Activated CD4-positive, alpha-beta T cell treated with anti-CD3 and anti-CD28 coated beads, Interleukin-2, amount 10 ng/mL, durations not matched to agents 7 days and 5 days (primary cell): ENCODE measurements around the gene CROT. TPM values are rescaled to one million over a fixed set of nuclear protein-coding genes. Genes with fewer than 3 reads are reported as not detected.

Experiments
- CTCF ChIA-PET: fragments of 350-600 bp; sonication (Branson Sonifier 250); formaldehyde crosslinking; loops from one replicate; lab custom pipeline; 2021; ENCODE audit warnings: antibody characterized with exemption; lab: Charles Lee
- POLR2A ChIA-PET: fragments of 350-600 bp; sonication (Branson Sonifier 250); formaldehyde crosslinking; loops from one replicate; lab custom pipeline; 2021; ENCODE audit warnings: antibody characterized with exemption; lab: Charles Lee
- DNase-seq: peaks from one replicate; pipeline ENCODE4 v3.0.0-alpha.2; 2020
- H3K27ac Mint-ChIP-seq: one replicate; pipeline ENCODE4 v1.8.0; 2021; ENCODE audit warnings: mild to moderate bottlenecking, moderate library complexity, mixed read lengths
- H3K27me3 Mint-ChIP-seq: one replicate; pipeline ENCODE4 v1.8.0; 2021; ENCODE audit warnings: mixed read lengths
- H3K36me3 Mint-ChIP-seq: one replicate; pipeline ENCODE4 v1.8.0; 2021; ENCODE audit warnings: low read depth, mixed read lengths
- H3K4me1 Mint-ChIP-seq: one replicate; pipeline ENCODE4 v1.8.0; 2021; ENCODE audit warnings: mixed read lengths
- H3K4me3 Mint-ChIP-seq: one replicate; pipeline ENCODE4 v1.8.0; 2021; ENCODE audit warnings: mild to moderate bottlenecking, moderate library complexity, mixed read lengths
- H3K9me3 Mint-ChIP-seq: one replicate; pipeline ENCODE4 v1.8.0; 2021; ENCODE audit warnings: mixed read lengths
- total RNA-seq, 2 experiments: library from RNA; stranded (reverse); gene quantifications; one replicate each; pipeline ENCODE4 v1.2.3, GENCODE V29; 2021

CROT gene
- total RNA-seq, 2 experiments from 2014 or later: 12.9 to 14.2 TPM

DNA sequence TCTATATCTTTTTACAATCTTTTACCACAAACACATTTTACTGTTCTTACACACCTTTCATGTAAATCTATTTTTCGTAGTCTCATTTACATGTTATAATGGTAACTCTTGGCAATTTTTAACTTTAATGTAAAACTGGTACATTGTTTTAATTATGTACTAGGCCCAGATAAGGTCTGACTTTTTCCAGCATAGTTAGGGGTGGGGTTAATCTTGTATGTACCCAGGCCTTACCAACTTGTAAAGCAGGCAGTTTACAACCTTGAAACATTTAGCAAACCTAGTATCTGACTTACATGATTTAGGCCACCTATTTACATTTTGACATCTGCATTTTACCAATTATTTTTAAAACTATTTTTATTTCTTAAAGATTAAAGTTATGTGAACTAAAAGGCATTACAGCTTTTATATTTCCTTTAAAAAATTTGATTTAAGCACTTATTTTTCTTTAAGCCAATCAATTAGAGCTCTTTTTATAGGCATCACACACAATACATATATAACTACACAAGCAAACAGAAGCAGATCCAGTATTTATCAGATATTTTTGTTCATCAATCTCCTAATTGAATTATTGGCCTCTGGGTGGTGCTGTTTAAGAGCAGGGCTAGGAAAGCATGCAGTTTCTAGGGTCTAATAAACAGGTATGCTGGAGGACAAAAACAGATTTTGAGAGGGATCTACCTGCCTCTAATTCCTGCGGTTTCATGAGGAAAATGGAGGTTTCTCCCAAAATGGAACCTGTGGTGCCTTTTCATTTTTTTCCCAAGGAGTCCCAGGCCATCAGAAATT, 19.7 kb upstream of the CROT start:
- DNase-seq: no peak
- peaks cover 37% of the 10 kb centered on the region for H3K36me3 Mint-ChIP-seq
- POLR2A ChIA-PET: no interaction called here
- CTCF ChIA-PET: no interaction called here
- H3K9me3 Mint-ChIP-seq: peaks cover 45% of the 10 kb centered on the region
- H3K4me1 Mint-ChIP-seq: no peaks in the 10 kb centered on the region
- no peak overlapping the region for H3K4me3 Mint-ChIP-seq
- no peaks in the 10 kb centered on the region for H3K27me3 Mint-ChIP-seq
- no peak overlapping the region for H3K27ac Mint-ChIP-seq

DNA sequence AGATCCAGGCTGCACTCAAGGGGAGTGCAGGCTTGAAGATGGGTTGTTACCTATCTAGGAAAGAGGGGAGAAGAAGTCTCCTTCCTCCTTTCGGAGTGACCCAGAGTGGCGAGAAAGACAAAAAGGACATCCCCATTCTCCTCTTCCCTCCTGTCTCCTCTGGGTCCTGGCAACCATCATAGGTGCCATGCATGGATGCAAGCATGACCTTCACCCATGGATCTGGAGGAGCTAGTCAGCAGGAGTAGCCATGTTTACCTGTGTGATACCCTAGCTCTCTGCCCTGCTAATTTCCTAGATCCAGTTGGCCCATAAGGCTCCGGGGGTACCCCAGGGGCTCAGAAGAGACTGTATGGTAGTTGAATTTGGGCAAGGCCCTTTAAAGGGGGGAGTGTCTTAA, 17.2 kb upstream of the CROT start:
- peaks cover 40% of the 10 kb centered on the region for H3K36me3 Mint-ChIP-seq

DNA sequence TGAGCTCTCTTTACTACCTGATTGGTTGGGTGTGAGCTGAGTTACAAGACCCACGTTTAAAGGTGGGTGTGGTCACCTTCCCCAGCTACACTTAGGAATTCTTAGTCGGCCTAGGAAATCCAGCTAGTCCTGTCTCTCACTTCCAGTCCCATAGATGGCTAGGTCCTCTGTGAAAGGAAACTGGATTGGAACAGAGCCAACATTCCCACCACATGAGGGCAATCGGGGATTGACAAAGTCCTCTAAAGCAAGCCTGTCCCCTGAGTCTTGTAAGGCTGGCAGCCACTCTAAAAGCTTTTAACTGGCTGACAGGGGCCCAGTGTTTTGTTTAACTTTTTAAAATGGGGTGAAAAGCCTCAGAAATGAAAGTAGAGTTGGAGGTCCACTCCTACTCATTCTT, 15.1 kb upstream of the CROT start:
- Mint-ChIP-seq H3K9me3 (peaks cover 50% of the 10 kb centered on the region), H3K27me3 (no peaks in the 10 kb centered on the region), H3K4me1 (peaks cover 3% of the 10 kb centered on the region), H3K27ac (no peak overlapping the region), H3K36me3 (peaks cover 50% of the 10 kb centered on the region), H3K4me3 (no peak overlapping the region)
- DNase-seq: no peak
- CTCF ChIA-PET: interaction anchor here (0.8 kb wide), 1 partner anchor 17 kb away, joined by 3 read pairs; no protein-coding TSS in a partner anchor
- POLR2A ChIA-PET: no interaction called here

More for the DNA sequence above, 17.2 kb upstream of the CROT start:
- H3K4me3 Mint-ChIP-seq: no peak overlapping the region
- no peak overlapping the region for H3K27ac Mint-ChIP-seq
- H3K4me1 Mint-ChIP-seq: peaks cover 3% of the 10 kb centered on the region
- peaks cover 46% of the 10 kb centered on the region for H3K9me3 Mint-ChIP-seq
- CTCF ChIA-PET: interaction anchor here (1.2 kb wide), 1 partner anchor 9 kb away, joined by 3 read pairs; no protein-coding TSS in a partner anchor
- no peaks in the 10 kb centered on the region for H3K27me3 Mint-ChIP-seq
- POLR2A ChIA-PET: no interaction called here
- DNase-seq: no peak

- POLR2A ChIA-PET: no interaction called here
- DNase-seq: no peak
- CTCF ChIA-PET: interaction anchor here (0.8 kb wide), 1 partner anchor 18 kb away, joined by 3 read pairs; no protein-coding TSS in a partner anchor
- Mint-ChIP-seq H3K27ac (no peak overlapping the region), H3K9me3 (peaks cover 48% of the 10 kb centered on the region), H3K4me3 (no peak overlapping the region), H3K36me3 (peaks cover 50% of the 10 kb centered on the region), H3K27me3 (no peaks in the 10 kb centered on the region), H3K4me1 (peaks cover 3% of the 10 kb centered on the region)
Measured at GRCh38 chr7:87330942-87331341, 14.5 kb upstream of the CROT start.

- Mint-ChIP-seq H3K4me3 (no peak overlapping the region), H3K4me1 (peaks cover 3% of the 10 kb centered on the region), H3K36me3 (peaks cover 45% of the 10 kb centered on the region), H3K9me3 (peaks cover 42% of the 10 kb centered on the region), H3K27ac (no peak overlapping the region), H3K27me3 (no peaks in the 10 kb centered on the region)
- CTCF ChIA-PET: interaction anchor here (1.1 kb wide), 1 partner anchor 11 kb away, joined by 3 read pairs; no protein-coding TSS in a partner anchor
- POLR2A ChIA-PET: no interaction called here
- no peak for DNase-seq
Measured at GRCh38 chr7:87331687-87332252, 13.7 kb upstream of the CROT start.

DNA sequence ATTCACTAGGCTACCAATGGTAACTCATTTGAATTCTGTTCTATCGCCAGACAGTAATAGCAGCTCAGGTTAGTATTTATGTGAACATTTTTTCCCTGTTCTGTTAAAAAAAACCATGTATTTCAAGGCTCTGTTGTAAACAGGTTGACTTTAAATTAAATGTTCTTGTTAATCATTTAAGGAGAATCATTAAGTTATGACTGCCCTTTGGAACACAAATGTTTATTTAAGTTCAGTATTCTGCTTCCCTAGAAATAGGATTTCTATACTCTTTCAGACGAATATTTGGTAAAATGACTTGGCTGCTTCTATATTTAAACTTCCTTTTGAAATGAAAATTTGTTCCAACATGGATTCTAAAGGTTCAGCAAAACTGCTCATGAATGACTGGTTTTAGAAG, 13.1 kb upstream of the CROT start:
- H3K27me3 Mint-ChIP-seq: no peaks in the 10 kb centered on the region
- peaks cover 42% of the 10 kb centered on the region for H3K36me3 Mint-ChIP-seq
- CTCF ChIA-PET: interaction anchor here (1.1 kb wide), 1 partner anchor 12 kb away, joined by 3 read pairs; no protein-coding TSS in a partner anchor

DNA sequence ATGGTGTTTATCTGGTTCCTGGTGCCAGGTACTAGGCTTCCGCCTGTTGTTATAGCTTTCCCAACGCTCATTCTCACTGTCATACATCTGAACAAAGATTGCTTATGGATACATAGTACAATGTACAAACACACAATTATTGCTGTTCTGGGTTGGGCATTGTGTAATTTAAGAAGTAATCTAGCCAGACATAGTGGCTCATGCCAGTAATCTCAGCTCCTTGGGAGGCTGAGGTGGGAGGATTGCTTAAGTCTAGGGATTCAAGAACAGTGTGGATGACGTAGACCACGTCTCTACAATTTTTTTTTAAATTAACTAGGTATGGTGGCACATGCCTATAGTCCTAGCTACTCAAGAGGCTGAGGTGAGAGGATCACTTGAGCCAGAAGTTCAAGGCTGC, 9.3 kb upstream of the CROT start:
- Mint-ChIP-seq H3K4me3 (no peak overlapping the region), H3K9me3 (peaks cover 13% of the 10 kb centered on the region), H3K27me3 (no peaks in the 10 kb centered on the region), H3K27ac (no peak overlapping the region), H3K36me3 (peaks cover 26% of the 10 kb centered on the region), H3K4me1 (peaks cover 7% of the 10 kb centered on the region)
- no peak for DNase-seq
- POLR2A ChIA-PET: no interaction called here
- CTCF ChIA-PET: no interaction called here

More for the DNA sequence above, 13.1 kb upstream of the CROT start:
- POLR2A ChIA-PET: no interaction called here
- H3K4me3 Mint-ChIP-seq: no peak overlapping the region
- H3K27ac Mint-ChIP-seq: no peak overlapping the region
- peaks cover 37% of the 10 kb centered on the region for H3K9me3 Mint-ChIP-seq
- H3K4me1 Mint-ChIP-seq: peaks cover 3% of the 10 kb centered on the region
- no peak for DNase-seq

GRCh38 chr7:87337331-87337730, 8.1 kb upstream of the CROT start:
- no peak overlapping the region for H3K27ac Mint-ChIP-seq
- peaks cover 16% of the 10 kb centered on the region for H3K4me1 Mint-ChIP-seq
- peaks cover 8% of the 10 kb centered on the region for H3K9me3 Mint-ChIP-seq
- CTCF ChIA-PET: interaction anchor here (0.7 kb wide), 1 partner anchor 10 kb away, joined by 3 read pairs; no protein-coding TSS in a partner anchor
- POLR2A ChIA-PET: no interaction called here
- H3K27me3 Mint-ChIP-seq: no peaks in the 10 kb centered on the region
- no peak overlapping the region for H3K4me3 Mint-ChIP-seq
- H3K36me3 Mint-ChIP-seq: peaks cover 25% of the 10 kb centered on the region
- no peak for DNase-seq

- Mint-ChIP-seq H3K9me3 (peaks cover 3% of the 10 kb centered on the region), H3K4me3 (no peak overlapping the region), H3K27ac (no peak overlapping the region), H3K36me3 (peaks cover 24% of the 10 kb centered on the region), H3K4me1 (peaks cover 36% of the 10 kb centered on the region), H3K27me3 (no peaks in the 10 kb centered on the region)
- CTCF ChIA-PET: no interaction called here
- POLR2A ChIA-PET: no interaction called here
- no peak for DNase-seq
Measured at GRCh38 chr7:87339373-87339897, 6.0 kb upstream of the CROT start.

- no peaks in the 10 kb centered on the region for H3K27me3 Mint-ChIP-seq
- H3K27ac Mint-ChIP-seq: peak overlapping the region; percentile 50
- peaks cover 21% of the 10 kb centered on the region for H3K36me3 Mint-ChIP-seq
- peak; percentile 40 for DNase-seq
- CTCF ChIA-PET: no interaction called here
- POLR2A ChIA-PET: no interaction called here
- no peaks in the 10 kb centered on the region for H3K9me3 Mint-ChIP-seq
- H3K4me1 Mint-ChIP-seq: peaks cover 46% of the 10 kb centered on the region
- peak overlapping the region; percentile 8 for H3K4me3 Mint-ChIP-seq
Measured at GRCh38 chr7:87341441-87341840, 4.0 kb upstream of the CROT start.

- no peak for DNase-seq
- peaks cover 53% of the 10 kb centered on the region for H3K4me1 Mint-ChIP-seq
- H3K9me3 Mint-ChIP-seq: no peaks in the 10 kb centered on the region
- ChIA-PET POLR2A (no interaction called here), CTCF (no interaction called here)
- peak overlapping the region; percentile 2 for H3K4me3 Mint-ChIP-seq
- H3K27me3 Mint-ChIP-seq: no peaks in the 10 kb centered on the region
- H3K36me3 Mint-ChIP-seq: peaks cover 25% of the 10 kb centered on the region
- H3K27ac Mint-ChIP-seq: no peak overlapping the region
Measured at GRCh38 chr7:87342231-87342630, 3.2 kb upstream of the CROT start.

DNA sequence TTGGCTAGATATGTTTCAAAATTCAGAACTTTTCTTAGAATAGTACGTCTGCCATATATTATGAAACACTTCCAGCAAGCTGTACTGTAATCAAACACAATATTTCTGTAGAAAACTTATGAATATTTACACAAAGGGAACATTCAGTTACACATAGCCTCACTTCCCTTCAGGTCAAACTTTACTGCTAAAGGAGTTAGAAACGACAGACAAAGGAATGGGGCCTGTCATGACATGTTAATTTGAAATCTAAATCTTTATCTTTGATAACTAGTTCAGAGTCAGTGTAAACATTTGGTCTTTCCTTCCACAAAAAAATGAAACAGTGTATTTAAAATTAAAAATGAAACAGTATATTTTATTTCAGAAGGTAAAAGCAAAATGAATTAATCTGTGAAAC, 1.0 kb upstream of the CROT start:
- H3K27me3 Mint-ChIP-seq: no peaks in the 10 kb centered on the region
- peaks cover 37% of the 10 kb centered on the region for H3K36me3 Mint-ChIP-seq
- POLR2A ChIA-PET: interaction anchor here (1.0 kb wide), 1 partner anchor 124 kb away, joined by 3 read pairs; no protein-coding TSS in a partner anchor
- no peak for DNase-seq
- no peaks in the 10 kb centered on the region for H3K9me3 Mint-ChIP-seq
- peaks cover 58% of the 10 kb centered on the region for H3K4me1 Mint-ChIP-seq
- CTCF ChIA-PET: interaction anchor here (1.3 to 1.5 kb wide), 2 partner anchors 18 to 25 kb away, joined by 3 to 4 read pairs; no protein-coding TSS in a partner anchor
- H3K27ac Mint-ChIP-seq: peak overlapping the region; percentile 95
- H3K4me3 Mint-ChIP-seq: peak overlapping the region; percentile 85

DNA sequence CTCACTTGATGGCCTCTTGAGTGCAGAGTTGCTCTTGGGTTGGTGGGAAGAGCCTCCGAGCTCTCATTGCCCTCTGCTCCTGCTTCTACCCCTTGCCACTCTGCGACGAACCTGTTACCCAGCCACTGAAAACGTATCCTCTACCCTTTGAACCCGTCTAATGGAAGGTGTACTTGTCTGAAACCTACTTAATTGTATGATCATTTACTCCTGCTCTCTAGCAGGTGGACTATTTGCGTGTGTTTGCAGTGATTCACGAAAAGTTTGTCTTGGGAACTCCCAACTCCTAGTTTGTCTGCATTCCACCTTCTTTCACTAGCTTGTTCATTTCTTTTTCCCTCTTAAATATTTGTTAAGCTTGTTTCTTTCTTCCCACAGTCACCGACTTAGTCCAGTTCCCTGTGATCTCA, 503 bp downstream of the CROT start:
- Mint-ChIP-seq H3K36me3 (peaks cover 47% of the 10 kb centered on the region), H3K9me3 (peaks cover 3% of the 10 kb centered on the region), H3K4me1 (peaks cover 53% of the 10 kb centered on the region), H3K27me3 (no peaks in the 10 kb centered on the region), H3K4me3 (peak overlapping the region; percentile 85), H3K27ac (peak overlapping the region; percentile 95)
- ChIA-PET POLR2A (interaction anchor here (0.5 kb wide), 1 partner anchor 20 kb away, joined by 4 read pairs; no protein-coding TSS in a partner anchor), CTCF (interaction anchor here (1.1 to 1.3 kb wide), 2 partner anchors 24 to 531 kb away, joined by 3 to 4 read pairs; partner anchors contain the start of gene DBF4)
- no peak for DNase-seq
